Measurements from ENCODE around the gene DLG2.

Gene DLG2

DNA sequence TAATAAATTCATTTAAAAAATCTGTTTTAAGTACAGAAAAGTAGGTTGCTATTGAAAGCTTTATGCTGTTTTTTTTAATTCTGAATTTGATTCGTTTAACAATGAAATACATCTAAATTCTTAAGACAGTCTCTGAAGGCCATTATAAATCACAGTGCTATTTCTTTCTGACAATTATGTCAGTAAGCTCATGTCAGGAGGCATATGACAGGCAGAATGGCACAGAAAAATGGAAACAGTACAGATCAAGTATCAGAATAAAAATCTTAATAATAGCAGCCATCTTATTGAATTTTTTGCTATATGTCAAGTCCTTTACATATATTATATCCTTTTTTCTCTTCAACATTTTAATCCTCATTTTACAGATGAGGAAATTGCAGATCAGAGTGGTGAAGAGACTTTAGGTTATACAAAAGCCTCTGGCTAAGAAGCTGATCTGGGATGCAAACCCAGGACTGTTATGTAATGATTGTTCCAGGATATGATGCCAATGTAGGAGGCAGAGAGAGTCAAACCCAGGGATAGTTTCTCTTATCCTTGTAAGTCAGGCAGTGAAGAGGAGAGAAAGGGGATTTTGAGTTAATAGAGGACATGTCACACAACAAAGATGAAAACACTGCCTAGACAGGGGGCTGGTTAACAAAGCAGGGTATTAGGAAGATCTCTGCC is 2057.9 kb downstream of the DLG2 start:
- no peak for DNase-seq (ENCODE audit: low read depth)

GRCh38 chr11:83568516-83568915 is 2058.6 kb downstream of the DLG2 start:
- no peak for DNase-seq (ENCODE audit: low read depth)

DNA sequence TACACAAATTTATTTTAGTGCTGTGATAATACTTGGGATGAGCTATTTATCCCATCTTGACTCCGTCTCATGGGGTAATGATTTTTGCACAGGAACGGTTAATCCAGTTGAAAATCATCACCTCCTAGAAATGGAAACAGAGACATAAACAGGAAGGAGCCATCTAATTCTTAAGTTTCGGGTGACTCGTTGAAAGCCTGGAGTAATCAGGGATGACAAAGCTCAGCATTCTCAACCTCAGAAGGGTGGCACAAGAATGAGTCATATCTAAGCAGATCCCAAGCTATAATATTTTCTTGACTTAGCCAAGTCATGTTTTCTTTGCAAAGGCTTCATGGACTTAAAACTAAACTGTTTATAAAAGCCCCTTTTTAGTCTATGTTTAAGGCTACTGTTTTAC is 2060.2 kb downstream of the DLG2 start:
- DNase-seq (ENCODE audit: low read depth) = peak; percentile 70

DNA sequence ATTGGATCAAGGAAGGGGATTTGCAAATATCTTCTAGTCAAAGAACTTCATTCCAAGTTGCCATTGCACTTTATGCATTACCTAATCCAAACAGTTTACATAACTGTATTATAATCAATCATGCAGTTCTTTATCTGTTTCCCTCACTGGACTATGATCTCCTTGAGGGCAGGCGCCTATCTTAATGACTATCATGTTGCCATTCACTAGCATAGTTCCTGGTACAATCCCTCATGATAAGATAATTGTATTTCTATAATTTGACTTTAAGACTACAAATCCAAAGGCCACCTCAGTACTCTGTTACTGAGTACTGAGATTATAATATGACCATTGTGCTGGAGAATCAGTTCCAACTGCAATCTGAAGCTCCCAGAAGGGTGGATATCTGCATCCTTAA is 2062.3 kb downstream of the DLG2 start:
- no peak for DNase-seq (ENCODE audit: low read depth)

GRCh38 chr11:83558281-83558680 is 2068.9 kb downstream of the DLG2 start:
- no peak for DNase-seq (ENCODE audit: low read depth)

GRCh38 chr11:83557653-83558052 is 2069.5 kb downstream of the DLG2 start:
- no peak for DNase-seq (ENCODE audit: low read depth)

- DNase-seq (ENCODE audit: low read depth) = no peak
Observed at GRCh38 chr11:83554876-83555275, 2072.3 kb downstream of the DLG2 start.

DNA sequence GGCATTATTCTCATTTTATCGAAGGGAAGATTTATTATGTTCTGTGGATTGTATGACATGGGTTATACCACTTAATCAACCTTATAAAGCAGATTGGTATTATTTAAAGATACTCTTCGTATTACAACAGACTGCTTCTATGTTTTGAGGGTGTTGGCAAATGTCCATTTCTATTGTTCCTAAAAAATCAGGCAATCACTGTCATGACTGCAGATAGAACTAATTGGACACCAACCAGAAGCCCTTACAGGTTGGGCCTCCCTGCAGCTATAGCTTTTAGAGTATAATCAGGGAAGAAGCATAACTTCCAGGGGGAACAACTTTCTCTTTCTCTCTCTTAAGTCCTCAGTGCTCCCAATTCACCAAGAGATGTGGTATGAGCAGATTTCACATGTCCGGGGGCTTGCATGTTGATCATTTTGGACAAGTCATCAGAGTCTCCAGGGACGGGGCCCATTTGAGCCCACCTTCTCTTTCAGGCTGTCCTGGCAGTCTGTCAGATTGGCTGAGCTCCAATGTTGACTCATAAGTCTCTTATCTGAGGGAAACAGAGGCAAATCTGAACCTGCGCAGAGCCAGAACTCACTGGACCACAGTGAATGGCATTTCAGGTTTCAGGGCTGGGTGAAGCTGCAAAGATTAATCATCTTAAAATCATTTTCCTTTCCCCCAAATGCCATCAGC is 2077.0 kb downstream of the DLG2 start:
- DNase-seq (ENCODE audit: low read depth) = no peak

DNA sequence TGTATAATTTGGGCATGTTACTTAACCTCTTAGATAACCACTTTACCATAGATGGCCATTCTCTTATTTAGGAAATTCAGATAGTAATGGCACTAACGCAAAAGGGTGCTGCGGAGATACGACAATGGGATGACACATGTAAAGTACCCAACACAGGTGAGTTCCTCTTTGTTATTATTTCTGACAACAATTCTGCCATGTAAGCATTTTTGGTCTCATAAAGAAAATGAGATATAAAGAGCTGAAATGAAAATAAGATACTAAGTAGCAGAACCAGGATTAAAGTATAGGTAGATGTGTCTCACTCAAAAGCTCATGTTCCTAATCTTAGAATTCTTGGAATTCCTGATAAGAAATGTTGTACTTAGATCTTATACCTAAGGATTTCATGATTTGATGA is 2080.8 kb downstream of the DLG2 start:
- DNase-seq (ENCODE audit: low read depth) = no peak

DNA sequence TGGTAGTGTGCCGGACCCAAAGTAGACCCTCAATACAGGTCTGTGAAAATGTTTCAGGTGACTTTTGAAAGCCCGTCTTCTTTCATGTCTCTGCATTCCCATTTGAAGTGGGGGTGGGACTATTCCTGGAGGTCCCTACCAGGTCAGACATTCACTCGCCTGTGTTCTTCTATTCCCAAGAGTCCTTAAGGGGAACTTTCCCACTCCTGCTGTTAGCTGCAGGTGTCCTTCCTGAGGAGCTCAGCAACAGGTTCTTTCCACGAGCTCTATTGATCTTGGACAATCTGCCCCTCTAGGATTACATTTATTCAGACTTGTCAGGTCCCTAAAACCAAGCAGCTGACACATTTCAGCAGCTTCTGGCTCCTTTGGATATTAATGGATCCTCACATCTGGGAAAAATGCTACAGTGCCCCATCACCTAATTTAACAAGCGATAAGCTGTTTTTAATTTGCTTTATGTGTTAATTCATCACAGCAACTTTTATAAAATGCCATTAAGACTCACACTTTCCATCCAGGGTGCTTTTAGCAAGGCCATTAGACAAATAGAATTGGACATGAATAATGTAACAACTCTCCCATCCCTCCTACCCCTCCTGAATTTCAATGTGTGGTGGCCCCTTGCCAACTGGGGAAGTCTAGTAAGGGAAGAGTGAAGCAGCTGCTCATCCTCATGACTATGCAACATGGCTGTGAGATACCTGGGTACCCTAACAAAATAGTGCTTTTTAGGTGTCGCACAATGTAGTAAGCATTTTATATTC is 2081.5 kb downstream of the DLG2 start:
- DNase-seq (ENCODE audit: low read depth) = no peak

DNA sequence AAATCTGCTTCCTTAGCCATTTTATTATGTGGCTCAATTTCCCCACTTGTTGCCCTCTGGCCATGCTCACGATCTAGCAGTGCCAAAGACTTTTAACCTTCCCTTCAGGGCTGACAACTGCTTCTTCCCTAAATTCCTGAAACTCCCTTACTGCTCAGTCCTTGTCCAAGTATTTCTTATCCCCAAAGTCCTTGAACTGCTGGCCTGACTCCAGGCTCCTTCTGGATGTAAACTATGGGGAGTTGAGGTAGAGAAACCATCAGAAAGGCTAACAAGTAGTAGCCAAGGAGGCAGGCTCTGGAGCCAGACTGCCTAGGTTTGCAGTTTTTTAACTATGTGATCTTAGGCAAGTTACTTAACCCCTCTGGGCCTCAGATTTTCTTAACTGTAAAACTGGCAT is 2082.3 kb downstream of the DLG2 start:
- no peak for DNase-seq (ENCODE audit: low read depth)

DNA sequence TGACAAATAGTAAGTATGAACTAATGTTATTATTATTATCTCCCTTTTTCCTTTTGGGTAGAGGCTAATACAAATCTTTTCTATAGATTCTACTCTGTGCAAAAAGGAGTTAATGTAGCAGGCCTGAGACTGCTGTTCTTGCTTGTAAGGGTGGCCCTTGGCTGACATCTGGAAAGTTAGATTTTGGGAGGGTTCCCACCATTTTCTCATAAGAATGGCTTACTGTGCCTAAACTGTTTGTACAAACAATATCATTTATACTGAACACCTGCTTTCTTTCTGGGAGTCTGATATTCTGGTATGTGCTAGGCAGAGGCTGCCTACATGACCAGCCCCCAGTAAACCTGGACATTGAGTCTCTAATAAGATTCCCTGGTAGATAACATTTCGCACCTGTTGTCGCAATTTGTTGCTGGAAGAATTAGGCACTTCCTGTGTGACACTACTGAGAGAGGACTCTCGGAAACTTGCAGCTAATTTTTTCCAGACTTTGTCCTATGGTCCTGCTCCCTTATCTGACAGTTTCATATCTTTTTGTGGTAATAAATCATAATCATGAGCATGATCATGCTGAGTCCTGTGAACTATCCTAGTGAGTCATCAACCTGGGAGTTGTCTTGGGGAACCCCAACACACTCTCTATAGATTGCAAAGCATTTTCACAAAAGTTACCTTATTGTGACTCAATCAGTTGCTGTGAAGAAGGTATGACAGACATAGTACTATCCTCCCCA is 2083.3 kb downstream of the DLG2 start:
- DNase-seq (ENCODE audit: low read depth) = no peak

DNA sequence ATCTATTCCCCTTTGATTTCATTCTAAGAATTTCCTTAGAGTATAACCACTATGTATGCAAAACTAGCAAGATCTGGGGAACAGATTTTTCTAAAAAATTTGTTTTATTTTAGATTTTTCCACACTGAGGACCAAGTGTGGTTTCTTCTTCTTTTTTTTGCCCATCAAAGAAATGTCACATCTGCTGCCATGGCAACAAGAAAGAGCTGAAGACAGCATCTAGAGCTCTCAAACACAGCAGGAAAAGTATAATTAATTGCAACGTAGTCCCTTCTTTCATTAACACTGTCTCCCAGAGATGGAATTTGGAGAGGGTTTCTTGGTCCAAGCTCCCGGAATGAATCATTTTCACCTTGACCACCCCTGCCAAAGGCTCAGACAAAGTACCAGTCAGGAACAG is 2084.3 kb downstream of the DLG2 start:
- no peak for DNase-seq (ENCODE audit: low read depth)

GRCh38 chr11:83540728-83541127 is 2086.4 kb downstream of the DLG2 start:
- no peak for DNase-seq (ENCODE audit: low read depth)

DNA sequence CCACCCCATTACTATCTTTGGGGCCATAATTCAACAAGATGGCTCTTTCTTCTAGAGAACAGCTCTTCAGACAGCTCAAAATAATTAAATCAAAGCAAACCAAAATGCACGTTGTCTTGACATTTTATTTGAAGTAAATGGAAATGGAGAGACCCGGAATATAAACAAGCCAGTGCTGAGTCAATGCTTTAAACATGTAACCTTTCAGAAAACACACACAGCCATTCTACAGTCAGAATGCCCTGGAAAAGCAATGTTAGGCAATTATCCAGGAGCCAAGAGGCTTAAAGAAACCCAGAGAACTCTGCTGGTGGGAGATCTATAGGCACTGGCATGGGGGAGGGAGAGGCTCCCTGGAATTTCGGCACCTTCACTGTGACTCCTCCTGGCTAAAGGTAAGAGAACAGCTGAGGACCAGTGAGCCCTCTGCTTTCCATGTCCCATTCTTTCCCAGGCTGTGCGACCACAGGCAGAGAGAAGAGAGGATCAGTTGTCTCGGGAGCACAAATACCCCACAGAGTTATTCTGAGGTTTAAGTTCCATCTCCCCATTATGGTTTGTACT is 2086.9 kb downstream of the DLG2 start:
- DNase-seq (ENCODE audit: low read depth) = no peak

DNA sequence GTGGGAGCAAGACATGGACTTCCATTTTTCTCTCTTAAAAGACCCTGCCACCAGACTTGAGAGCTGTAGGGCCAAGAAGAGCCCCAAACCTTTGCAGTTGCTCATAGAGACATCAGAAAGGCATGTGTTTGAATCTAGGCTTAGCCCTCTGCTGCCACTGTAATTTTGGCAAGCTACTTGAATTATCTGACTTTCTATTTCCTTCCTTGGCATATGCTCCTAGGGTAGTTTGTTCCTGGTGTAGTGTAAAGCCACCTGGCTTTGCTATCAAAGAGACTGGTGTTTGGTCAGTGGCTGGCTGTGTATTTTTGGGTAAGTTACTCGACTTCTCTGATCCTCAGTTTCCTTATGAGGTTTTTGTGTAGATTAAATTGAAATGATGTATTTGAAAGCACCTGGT is 2088.9 kb downstream of the DLG2 start:
- DNase-seq (ENCODE audit: low read depth) = no peak

DNA sequence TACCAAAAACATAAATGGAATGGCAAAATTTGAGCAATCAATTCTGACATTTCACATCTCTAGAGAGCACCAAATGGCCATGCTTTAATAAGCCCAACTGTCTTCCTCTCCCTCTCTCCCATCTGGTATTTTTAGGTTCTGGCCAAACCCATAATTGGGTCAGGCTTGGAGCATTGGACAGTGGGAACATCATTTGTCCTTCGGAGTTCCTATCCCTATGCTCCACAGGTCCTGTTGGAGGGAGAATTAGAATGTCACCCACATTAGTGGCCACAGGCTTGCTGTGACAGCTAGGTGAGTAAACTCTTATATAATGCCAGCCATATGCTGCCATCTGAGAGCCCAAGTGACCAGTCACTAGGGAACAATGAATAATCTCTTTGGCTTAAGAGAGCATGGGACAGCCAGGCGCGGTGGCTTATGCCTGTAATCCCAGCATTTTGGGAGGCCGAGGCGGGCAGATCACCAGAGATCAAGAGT is 2090.0 kb downstream of the DLG2 start:
- no peak for DNase-seq (ENCODE audit: low read depth)

- DNase-seq (ENCODE audit: low read depth) = no peak
Observed at GRCh38 chr11:83533166-83533565, 2094.0 kb downstream of the DLG2 start.

GRCh38 chr11:83528877-83529276 is 2098.3 kb downstream of the DLG2 start:
- DNase-seq (ENCODE audit: low read depth) = no peak

GRCh38 chr11:83528225-83528624 is 2098.9 kb downstream of the DLG2 start:
- DNase-seq (ENCODE audit: low read depth) = no peak

GRCh38 chr11:83523676-83524075 is 2103.5 kb downstream of the DLG2 start:
- DNase-seq (ENCODE audit: low read depth) = no peak

DNA sequence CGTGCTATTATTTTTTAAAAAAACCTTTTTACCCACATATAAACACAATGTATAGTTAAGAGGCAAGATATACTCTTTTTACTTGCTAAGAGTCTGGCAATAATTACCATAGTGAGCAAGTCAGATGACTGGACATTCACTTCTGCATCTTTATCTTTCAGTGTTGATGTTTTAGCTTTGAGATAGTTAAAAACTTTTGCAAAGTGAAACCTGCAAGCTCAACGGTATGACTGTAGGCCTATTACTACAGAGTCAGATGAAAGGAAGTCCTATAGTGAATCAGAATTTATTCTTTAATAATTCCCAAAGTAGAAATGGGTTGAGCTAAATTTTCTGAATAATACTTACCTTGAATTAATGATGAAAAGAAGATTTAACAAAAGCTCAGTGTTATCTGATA is 2104.2 kb downstream of the DLG2 start:
- DNase-seq (ENCODE audit: low read depth) = no peak

Measured in stromal cell of bone marrow (primary cell).